CD14-positive monocyte (primary cell): ENCODE data around the gene PRKCA. TPM values are rescaled to one million over a fixed set of nuclear protein-coding genes. Genes with fewer than 3 reads are reported as not detected.

ENCODE experiments used
- DNase-seq, 3 donors: peaks; one replicate each; pipeline ENCODE4 v3.0.0-alpha.2; 2011 to 2022
- H2AFZ ChIP-seq: 2 replicates; pipeline ENCODE4 v1.6.0; 2012; ENCODE audit warnings: mild to moderate bottlenecking, low read depth, low read length, inconsistent platforms; ENCODE audit not compliant: insufficient read depth, poor library complexity, severe bottlenecking
- H3K27ac ChIP-seq, 2 donors: 1 replicate in 1 of 2; 2 replicates in 1 of 2; pipeline ENCODE4 v1.5.1; 2012 to 2013; ENCODE audit warnings: low read length in 2 of 2, control low read depth in 1 of 2, inconsistent platforms in 1 of 2, low read depth in 1 of 2, mild to moderate bottlenecking in 1 of 2
- H3K27me3 ChIP-seq, 2 donors: one replicate each; pipeline versions ENCODE4 v1.6.0 to v1.6.1; 2011 to 2013; ENCODE audit warnings: low read length in 2 of 2; ENCODE audit not compliant: control insufficient read depth in 2 of 2, insufficient read depth in 2 of 2
- H3K36me3 ChIP-seq, 2 donors: replicated peaks in 1 of 2; 1 replicate in 1 of 2; 2 replicates in 1 of 2; pipeline versions ENCODE4 v1.5.1 to v1.6.1; 2012 to 2013; ENCODE audit warnings: low read length in 2 of 2, control low read depth in 1 of 2, inconsistent platforms in 1 of 2, mild to moderate bottlenecking in 1 of 2; ENCODE audit not compliant: insufficient read depth in 2 of 2, control insufficient read depth in 1 of 2
- H3K4me1 ChIP-seq, 2 donors: 1 replicate in 1 of 2; 2 replicates in 1 of 2; pipeline versions ENCODE4 v1.5.1 to v1.6.1; 2012 to 2013; ENCODE audit warnings: low read length in 2 of 2, control low read depth in 1 of 2, inconsistent platforms in 1 of 2, mild to moderate bottlenecking in 1 of 2, moderate library complexity in 1 of 2; ENCODE audit not compliant: insufficient read depth in 2 of 2, control insufficient read depth in 1 of 2
- H3K4me2 ChIP-seq: replicated peaks from 2 replicates; pipeline ENCODE3; 2012; ENCODE audit warnings: low read length, moderate library complexity, mild to moderate bottlenecking; ENCODE audit not compliant: poor library complexity, severe bottlenecking; ENCODE audit errors: extremely low read depth
- H3K4me3 ChIP-seq, 3 experiments: fragments of 200-600 bp in 1 of 3; sonication (generic) in 1 of 3; replicated peaks in 1 of 3; 1 replicate in 2 of 3; 2 replicates in 1 of 3; pipeline ENCODE4 v1.5.1; 2011 to 2013; ENCODE audit warnings: low read length in 3 of 3, mild to moderate bottlenecking in 3 of 3, control low read depth in 2 of 3, low read depth in 2 of 3, inconsistent platforms in 1 of 3, moderate library complexity in 1 of 3
- H3K79me2 ChIP-seq: 2 replicates; pipeline ENCODE4 v1.6.0; 2012; ENCODE audit warnings: mild to moderate bottlenecking, control low read depth, inconsistent platforms, low read length, moderate library complexity; ENCODE audit not compliant: insufficient read depth
- H3K9ac ChIP-seq: 2 replicates; pipeline ENCODE4 v1.6.0; 2017; ENCODE audit warnings: low read length, mild to moderate bottlenecking; ENCODE audit not compliant: insufficient read depth, poor library complexity, severe bottlenecking
- H3K9me3 ChIP-seq, 2 donors: replicated peaks in 1 of 2; 1 replicate in 1 of 2; 2 replicates in 1 of 2; pipeline versions ENCODE4 v1.5.1 to v1.6.1; 2012 to 2013; ENCODE audit warnings: low read length in 2 of 2, control low read depth in 1 of 2; ENCODE audit not compliant: control insufficient read depth in 1 of 2, insufficient read depth in 1 of 2
- H4K20me1 ChIP-seq: 2 replicates; pipeline ENCODE4 v1.6.0; 2012; ENCODE audit warnings: mild to moderate bottlenecking, low read length, control low read depth, moderate library complexity; ENCODE audit not compliant: insufficient read depth
- H3K27ac Mint-ChIP-seq, 7 donors: one replicate each; pipeline ENCODE4 v1.8.0; 2020; ENCODE audit warnings: mild to moderate bottlenecking in 7 of 7, mixed read lengths in 7 of 7, moderate library complexity in 6 of 7, inconsistent platforms in 2 of 7
- H3K27me3 Mint-ChIP-seq, 3 donors: one replicate each; pipeline ENCODE4 v1.8.0; 2021 to 2022; ENCODE audit warnings: low read depth in 3 of 3, mild to moderate bottlenecking in 3 of 3, mixed read lengths in 3 of 3, moderate library complexity in 3 of 3, inconsistent platforms in 1 of 3
- H3K36me3 Mint-ChIP-seq, 2 donors: one replicate each; pipeline ENCODE4 v1.8.0; 2020; ENCODE audit warnings: mixed read lengths in 2 of 2, inconsistent platforms in 1 of 2, mild to moderate bottlenecking in 1 of 2
- H3K4me1 Mint-ChIP-seq: one replicate; pipeline ENCODE4 v1.8.0; 2020; ENCODE audit warnings: mild to moderate bottlenecking, mixed read lengths
- H3K4me3 Mint-ChIP-seq, 2 donors: one replicate each; pipeline ENCODE4 v1.8.0; 2020; ENCODE audit warnings: mild to moderate bottlenecking in 2 of 2, mixed read lengths in 2 of 2, moderate library complexity in 1 of 2
- H3K9me3 Mint-ChIP-seq, 7 donors: one replicate each; pipeline ENCODE4 v1.8.0; 2020 to 2022; ENCODE audit warnings: mixed read lengths in 7 of 7, mild to moderate bottlenecking in 6 of 7, moderate library complexity in 6 of 7, inconsistent platforms in 2 of 7
- WGBS: methylation state at CpG from one replicate; pipeline ENCODE4 v1.1.5; 2013; ENCODE audit warnings: missing lambda C conversion rate; ENCODE audit not compliant: insufficient coverage; 5-methylcytosine and 5-hydroxymethylcytosine counted together
- intact Hi-C, 2 donors: fragments of 100-400 bp; cut with micrococcal nuclease; formaldehyde crosslinking; loops; one replicate each; pipeline versions ENCODE4 v1.15.0 to v1.15.1; 2023
- polyA plus RNA-seq, 3 donors: library from polyadenylated mRNA; depleted of rRNA in 1 of 3; unstranded in 2 of 3; stranded (reverse) in 1 of 3; fragments of 300-500 nt in 2 of 3; fragments of >200 nt in 1 of 3; fragmentation: Illumina TruSeq in 2 of 3; gene quantifications; 1 replicate in 2 of 3; 2 replicates in 1 of 3; pipeline ENCODE4 v1.2.3, GENCODE V29; 2012 to 2021
- TF ChIP-seq, protein P1 (sequence below): fragments of 200-600 bp; IDR thresholded peaks from one replicate; pipeline ENCODE4 v1.8.0; 2022; ENCODE audit warnings: antibody characterized with exemption, mild to moderate bottlenecking

The PRKCA gene
- polyA plus RNA-seq, 3 donors: 0.22 to 7.1 (median 0.30) TPM

DNA sequence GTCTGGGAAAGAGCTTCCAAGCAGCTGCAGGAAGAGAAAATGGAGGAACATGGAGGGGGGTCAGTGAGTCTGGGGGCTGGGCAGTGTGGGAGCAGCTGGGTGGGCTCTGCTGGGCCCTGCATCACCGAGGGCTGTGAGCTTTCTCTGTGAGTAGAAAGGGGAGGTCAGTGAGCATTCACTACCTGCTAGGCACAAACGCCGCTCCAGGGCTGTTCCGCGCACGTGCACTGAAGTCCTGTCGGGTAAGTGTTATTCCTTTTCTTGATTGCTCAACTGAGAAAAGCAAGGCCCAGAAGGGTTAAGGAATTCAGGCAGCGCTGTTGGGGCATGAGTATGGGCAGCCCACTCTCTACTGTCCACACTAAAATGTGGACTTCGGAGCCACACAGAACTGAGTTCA lies 537.2 kb downstream of the PRKCA start:
- H3K4me3 ChIP-seq: no peak overlapping the region
- TF ChIP-seq, protein P1, sequence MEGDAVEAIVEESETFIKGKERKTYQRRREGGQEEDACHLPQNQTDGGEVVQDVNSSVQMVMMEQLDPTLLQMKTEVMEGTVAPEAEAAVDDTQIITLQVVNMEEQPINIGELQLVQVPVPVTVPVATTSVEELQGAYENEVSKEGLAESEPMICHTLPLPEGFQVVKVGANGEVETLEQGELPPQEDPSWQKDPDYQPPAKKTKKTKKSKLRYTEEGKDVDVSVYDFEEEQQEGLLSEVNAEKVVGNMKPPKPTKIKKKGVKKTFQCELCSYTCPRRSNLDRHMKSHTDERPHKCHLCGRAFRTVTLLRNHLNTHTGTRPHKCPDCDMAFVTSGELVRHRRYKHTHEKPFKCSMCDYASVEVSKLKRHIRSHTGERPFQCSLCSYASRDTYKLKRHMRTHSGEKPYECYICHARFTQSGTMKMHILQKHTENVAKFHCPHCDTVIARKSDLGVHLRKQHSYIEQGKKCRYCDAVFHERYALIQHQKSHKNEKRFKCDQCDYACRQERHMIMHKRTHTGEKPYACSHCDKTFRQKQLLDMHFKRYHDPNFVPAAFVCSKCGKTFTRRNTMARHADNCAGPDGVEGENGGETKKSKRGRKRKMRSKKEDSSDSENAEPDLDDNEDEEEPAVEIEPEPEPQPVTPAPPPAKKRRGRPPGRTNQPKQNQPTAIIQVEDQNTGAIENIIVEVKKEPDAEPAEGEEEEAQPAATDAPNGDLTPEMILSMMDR: no peak
- Mint-ChIP-seq H3K4me1 (peaks cover under 1% of the 10 kb centered on the region), H3K36me3 (no peaks in the 10 kb centered on the region), H3K27ac (no peak overlapping the region), H3K27me3 (peaks cover 16 to 32% (median 29%) of the 10 kb centered on the region in 3 donors), H3K4me3 (no peak overlapping the region), H3K9me3 (no peaks in the 10 kb centered on the region)
- no peak for DNase-seq
- no peaks in the 10 kb centered on the region for H3K36me3 ChIP-seq
- no peak overlapping the region for H2AFZ ChIP-seq
- H3K79me2 ChIP-seq: no peaks in the 10 kb centered on the region
- no peak overlapping the region for H3K4me2 ChIP-seq
- H4K20me1 ChIP-seq: no peaks in the 10 kb centered on the region
- no peak overlapping the region for H3K9ac ChIP-seq
- H3K27ac ChIP-seq: no peak overlapping the region
- no peaks in the 10 kb centered on the region for H3K9me3 ChIP-seq
- intact Hi-C loops: no loop called here
- WGBS: 87% methylated on average over 7 of the region's 9 CpGs
- H3K27me3 ChIP-seq: peaks cover 5 to 20% of the 10 kb centered on the region in 2 donors
- H3K4me1 ChIP-seq: no peaks in the 10 kb centered on the region

DNA sequence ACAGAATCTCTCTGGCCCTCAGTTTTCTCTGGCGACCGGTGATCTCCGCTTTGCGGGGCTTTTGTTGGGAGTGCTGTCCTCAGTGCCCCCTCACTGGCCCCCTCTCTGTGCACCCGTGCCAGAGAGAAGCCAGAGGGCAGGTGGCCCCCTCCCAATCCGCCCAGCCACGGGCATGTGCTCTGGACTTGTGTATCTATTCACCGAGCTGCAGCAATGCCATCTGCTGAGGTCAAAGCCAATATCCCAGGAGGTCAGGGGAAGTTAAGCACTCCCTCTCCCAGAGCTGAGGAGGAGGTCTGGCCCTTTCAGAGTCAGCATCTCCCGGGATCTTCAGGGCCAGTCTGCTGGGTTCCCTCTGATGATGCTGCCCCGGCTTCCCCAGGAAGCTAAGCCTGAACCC lies 537.6 kb downstream of the PRKCA start:
- Mint-ChIP-seq H3K4me3 (no peak overlapping the region), H3K4me1 (no peaks in the 10 kb centered on the region), H3K27ac (no peak overlapping the region), H3K9me3 (no peaks in the 10 kb centered on the region), H3K36me3 (no peaks in the 10 kb centered on the region), H3K27me3 (peaks cover 14 to 30% (median 28%) of the 10 kb centered on the region in 3 donors)
- no peaks in the 10 kb centered on the region for H3K9me3 ChIP-seq
- TF ChIP-seq, protein P1: no peak
- no peak overlapping the region for H3K27ac ChIP-seq
- no peaks in the 10 kb centered on the region for H3K79me2 ChIP-seq
- no peak for DNase-seq
- no peak overlapping the region for H3K9ac ChIP-seq
- H3K4me3 ChIP-seq: no peak overlapping the region
- no peaks in the 10 kb centered on the region for H4K20me1 ChIP-seq
- H3K36me3 ChIP-seq: no peaks in the 10 kb centered on the region
- intact Hi-C loops: no loop called here
- H2AFZ ChIP-seq: no peak overlapping the region
- no peaks in the 10 kb centered on the region for H3K4me1 ChIP-seq
- H3K4me2 ChIP-seq: no peak overlapping the region
- H3K27me3 ChIP-seq: peaks cover 3 to 18% of the 10 kb centered on the region in 2 donors
- WGBS: 83% methylated on average over 10 of the region's 10 CpGs
